HG02981 (cell line): ENCODE data around the gene HSD11B1.

Experiments
- ATAC-seq: cut with Tn5 transposase; IDR thresholded peaks from one replicate; pipeline ENCODE4 v1.9.1; 2021; ENCODE audit warnings: mild to moderate bottlenecking, moderate library complexity; ENCODE audit not compliant: unreplicated experiment

Gene HSD11B1

GRCh38 chr1:209751627-209752231 lies 47.1 kb downstream of the HSD11B1 start:
- peak; percentile 47 for ATAC-seq

DNA sequence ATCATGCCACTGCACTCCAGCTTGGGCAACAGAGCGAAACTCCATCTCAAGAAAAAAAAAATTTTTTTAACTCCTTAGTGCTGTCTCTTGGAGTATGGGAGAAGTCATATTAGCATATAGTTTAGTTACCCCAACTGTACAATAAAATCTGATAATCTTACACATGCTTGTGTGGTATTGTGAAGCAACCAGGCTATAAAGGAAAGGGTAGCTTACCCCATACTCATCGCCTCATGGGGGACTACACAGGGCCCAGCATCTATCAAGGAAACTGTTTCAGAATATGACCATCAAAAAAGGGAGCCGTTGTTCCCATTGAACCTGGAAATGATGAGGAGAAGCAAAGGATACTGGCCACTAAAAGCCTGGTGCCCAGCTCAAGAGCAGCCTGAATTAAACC lies 48.2 kb downstream of the HSD11B1 start:
- ATAC-seq: no peak

DNA sequence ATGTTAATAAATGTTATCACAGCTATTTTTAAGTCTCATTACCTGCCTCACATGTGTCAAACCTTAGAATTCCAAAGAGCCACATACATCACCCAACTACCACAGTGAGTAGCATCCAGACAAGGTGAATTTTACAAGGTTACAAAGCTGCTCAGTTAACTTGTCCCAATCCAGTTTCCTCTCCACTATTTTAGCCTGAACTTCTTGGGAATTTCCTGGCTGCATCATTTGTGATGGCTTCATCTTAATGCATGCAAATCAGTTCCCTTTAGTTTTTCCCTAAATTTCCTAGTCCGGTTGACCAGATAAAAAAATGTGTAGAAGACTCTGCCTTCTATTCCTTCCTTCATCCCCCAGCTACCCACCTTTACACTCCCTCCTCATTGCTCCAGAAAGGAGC lies 50.6 kb downstream of the HSD11B1 start:
- ATAC-seq: no peak

DNA sequence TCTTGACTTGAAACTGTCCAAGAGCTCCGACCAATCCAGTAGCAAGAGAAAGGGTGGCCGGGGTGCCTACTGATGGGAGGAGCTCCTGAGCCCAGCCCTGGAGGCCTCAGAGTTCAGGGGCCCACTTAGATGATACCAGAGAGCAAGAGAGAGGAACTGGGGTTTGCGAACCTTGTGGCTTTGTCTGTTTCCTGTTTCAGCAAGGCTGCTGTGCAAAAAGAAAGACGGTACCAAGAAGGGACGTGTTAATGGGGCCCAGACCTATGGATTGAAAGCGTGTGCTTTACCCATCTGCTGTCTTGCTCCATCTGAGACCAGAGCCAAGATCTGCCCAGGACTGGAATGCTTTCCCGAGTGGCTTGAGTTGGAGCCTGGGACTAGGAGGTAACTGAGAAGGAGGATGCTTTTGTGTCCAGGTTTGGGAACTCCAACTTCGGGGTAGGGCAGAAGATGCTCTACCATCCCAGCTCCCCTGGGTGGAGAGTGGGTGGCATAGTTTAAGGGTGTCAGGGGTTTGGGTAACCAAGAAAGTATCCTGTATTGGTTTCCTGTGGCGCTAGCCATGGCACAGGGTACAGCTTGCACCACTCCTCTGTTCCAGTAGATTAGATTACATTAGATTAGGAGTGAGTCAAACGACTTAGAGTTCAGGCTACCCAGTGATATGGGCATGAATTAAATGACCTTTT lies 51.4 kb downstream of the HSD11B1 start, which contains the start of gene TRAF3IP3:
Gene TRAF3IP3 (plus strand): TSS at position 128 of the 689 bp plus-strand sequence. CDS start 3,987 bp downstream, outside the sequence.
- peak; percentile 82 for ATAC-seq

DNA sequence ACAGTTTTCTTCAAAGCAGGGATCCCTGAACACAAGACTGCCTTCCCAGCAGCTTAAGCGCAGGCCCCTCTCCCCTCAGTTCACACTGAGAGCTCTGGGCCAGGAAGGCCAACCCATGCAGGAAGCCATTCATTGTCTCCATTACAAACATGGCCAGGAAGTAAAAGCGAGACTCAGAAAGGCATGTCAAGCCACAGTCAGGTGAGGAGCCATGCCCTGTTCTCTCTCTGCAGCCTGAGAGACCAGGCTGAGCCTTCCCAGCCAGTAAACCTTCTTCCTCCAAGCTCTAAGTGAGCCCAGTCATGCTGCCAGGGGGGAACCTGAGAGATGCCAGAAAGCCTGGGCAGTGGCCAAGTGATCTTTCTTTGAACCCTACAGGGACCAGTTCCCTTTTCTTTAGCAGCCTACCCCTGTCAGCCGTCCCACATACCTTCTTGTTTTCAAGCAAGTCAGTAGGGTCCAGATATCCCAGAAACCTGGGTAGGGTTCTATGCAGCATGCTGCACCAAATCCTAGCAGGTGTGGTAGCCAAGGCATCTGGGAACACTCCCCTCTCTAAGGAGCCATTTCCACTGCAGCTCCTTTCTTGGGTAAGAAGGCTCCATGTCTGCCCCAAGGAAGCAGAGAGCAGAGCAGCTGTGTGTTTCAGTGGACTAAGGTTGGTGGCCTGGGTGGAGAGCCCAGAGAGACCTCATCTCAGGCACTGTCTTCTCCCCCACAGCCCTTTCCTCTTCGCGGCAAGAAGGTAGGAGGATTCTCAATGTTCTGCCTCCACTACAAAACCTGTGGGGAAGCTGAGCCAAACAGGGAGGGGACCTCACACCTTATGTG lies 52.2 kb downstream of the HSD11B1 start:
- ATAC-seq: peak; percentile 25

DNA sequence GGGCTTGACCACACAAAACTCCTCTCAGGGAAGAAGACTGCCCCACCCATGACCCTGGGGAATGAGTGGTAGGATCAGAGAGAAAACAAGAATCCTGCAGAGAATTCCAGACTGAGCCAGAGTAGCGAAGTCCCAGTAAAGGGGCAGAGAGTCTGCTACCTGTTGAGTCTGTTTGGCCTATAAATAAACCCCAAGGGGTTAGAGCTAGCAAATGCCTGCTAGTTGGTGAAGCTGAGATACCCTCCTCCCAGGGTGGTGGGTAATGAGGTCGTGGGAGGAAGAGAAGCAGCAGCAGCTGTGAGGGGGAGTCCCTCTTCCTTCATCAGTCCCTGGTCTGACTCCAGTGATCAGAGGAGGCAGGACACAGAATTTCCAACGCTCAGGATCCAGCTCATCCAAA lies 53.8 kb downstream of the HSD11B1 start:
- no peak for ATAC-seq

DNA sequence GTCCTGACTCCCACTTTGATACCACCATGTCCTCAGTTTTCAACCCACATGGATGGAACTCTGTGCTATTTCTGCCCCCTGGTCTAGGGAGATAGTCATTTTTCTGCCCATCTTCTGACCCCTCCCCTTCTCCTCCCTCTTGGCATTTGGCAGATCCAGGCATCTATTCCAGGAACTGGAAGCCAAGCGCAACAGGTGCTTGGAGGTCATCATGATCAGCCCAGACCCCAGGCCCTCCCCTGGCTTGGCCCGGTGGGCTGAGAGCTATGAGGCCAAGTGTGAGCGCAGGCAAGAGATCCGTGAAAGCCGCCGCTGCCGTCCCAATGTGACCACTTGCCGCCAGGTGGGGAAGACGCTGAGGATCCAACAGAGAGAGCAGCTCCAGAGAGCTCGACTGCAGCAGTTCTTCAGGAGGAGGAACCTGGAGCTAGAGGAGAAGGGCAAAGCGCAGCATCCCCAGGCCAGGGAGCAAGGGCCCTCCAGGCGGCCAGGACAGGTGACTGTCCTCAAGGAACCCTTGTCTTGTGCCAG lies 55.2 kb downstream of the HSD11B1 start:
- no peak for ATAC-seq

DNA sequence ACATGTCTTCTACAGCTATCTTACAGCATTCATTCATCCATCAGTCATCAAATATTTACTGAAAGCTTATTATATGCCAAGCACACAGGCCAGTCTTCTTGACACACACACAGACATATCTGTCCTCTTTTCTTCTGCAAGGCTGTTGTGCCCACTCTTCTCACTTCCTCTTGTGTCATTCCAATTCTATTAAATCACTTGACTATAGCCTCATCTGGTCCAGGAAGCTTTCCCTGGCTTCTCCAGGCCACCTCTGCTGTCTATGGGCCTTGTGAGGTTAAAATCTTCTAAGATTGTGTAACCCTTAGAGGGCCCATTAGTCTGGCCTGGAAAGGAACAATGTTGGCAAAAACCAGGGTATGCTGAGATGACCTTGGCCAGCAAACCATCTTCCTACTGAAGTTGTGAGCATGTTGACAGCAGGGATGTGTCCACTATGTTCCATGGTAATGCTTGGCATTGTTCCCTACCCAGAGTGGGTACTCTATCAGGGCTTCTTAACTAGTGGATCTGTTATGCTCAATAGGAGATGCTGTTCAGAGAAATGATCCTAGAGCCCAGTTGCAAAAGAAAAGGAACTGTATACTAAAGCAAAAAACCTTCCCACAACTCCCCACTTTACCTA lies 56.5 kb downstream of the HSD11B1 start:
- no peak for ATAC-seq

DNA sequence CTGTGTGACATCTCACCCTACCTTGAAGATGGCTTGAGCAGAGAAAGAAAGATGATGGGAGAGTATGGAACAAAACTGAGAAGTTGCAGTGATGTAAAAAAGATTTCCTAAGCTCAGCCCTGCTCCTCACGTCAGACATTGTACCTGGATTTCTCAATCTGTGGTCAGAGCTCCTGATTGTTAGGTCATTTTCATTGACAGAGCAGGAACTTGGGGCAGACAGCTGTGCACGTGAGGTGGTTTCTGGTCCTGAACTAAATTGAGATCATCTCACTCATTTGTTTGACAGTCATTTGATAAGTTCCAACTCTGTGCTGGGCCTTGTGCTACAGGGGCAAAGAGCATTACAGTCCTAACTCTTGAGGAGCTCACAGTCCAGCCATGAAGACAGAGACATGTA lies 61.4 kb downstream of the HSD11B1 start:
- no peak for ATAC-seq

- ATAC-seq: no peak
Measured at GRCh38 chr1:209767096-209767495, 62.5 kb downstream of the HSD11B1 start.

- ATAC-seq: no peak
Measured at GRCh38 chr1:209767706-209768105, 63.1 kb downstream of the HSD11B1 start.

DNA sequence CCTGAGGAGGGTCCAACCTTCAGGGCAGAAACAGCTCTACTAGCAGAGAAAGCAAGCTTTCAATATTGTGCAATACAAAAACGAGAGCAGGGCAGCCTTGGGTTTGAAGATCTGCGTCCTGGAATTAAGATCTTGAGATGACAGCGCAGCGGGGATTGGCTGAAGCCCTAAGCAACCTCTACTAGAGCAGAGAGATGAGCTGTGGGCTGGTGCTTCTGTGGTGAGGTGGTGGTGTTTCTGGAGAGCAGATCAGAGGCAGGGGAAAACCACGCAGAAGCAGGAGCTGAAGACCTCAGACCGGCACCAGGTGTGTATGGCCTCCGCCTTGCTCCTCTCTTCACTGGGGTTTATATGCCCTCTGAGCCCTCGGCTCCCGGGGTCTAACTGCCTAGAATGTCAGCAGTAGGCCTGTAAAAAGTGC lies 63.7 kb downstream of the HSD11B1 start:
- peak; percentile 87 for ATAC-seq

DNA sequence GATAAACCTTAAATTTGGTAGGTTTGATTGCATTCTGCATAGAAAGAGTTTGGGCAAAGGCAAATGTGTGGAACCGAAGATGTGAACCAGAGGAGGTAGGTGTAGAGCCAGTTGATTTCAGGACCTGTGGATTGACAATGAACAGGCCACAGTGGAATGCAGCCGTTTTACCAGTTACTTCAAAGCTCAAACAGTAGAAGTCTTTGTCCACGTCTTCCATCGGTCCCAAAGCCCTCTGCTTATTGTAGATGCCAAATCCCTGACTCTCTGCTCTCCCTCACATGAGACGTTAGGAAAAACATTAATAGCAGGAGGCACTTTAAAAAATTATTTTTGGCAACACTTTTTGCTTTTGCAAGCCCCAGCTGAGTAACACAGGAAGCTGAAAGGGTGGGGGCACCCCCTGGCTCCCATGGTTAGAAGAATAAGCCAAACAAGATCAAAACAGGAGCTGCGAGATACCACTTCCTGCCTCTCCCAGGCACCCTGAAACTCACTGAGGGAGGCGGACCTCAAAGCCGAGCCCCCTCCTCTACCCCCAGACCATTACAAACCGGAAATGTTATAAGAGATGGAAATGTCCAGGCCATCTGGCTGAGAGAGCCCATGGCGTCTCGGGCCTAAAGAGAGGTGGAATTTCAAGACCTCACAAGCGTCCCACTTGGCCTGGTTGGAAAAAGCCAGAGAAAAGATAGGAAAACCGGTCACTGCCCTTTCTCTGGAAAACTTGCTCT lies 64.7 kb downstream of the HSD11B1 start:
- peak; percentile 75 for ATAC-seq

DNA sequence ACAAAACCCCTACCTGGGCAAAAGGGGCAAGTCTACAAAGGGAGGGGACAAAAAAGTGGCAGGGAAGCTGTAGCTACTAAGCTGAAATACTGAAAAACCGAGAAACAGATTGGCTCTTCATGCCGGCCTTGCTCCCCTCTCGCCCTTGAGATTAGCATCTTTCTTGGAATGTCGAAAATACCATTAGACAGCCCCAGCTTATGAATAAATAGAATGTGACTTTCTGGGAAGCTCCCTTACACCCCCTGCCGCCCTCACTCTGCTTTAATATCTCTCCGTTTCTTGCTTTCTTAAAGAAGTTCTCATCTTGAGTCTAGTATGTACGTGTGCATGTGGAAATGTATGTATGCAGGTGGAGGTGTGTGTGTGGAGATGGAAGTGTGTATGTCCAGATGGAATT lies 65.3 kb downstream of the HSD11B1 start:
- ATAC-seq: no peak

- no peak for ATAC-seq
Measured at GRCh38 chr1:209770636-209771415, 66.2 kb downstream of the HSD11B1 start.

GRCh38 chr1:209772126-209772525 lies 67.5 kb downstream of the HSD11B1 start:
- no peak for ATAC-seq

DNA sequence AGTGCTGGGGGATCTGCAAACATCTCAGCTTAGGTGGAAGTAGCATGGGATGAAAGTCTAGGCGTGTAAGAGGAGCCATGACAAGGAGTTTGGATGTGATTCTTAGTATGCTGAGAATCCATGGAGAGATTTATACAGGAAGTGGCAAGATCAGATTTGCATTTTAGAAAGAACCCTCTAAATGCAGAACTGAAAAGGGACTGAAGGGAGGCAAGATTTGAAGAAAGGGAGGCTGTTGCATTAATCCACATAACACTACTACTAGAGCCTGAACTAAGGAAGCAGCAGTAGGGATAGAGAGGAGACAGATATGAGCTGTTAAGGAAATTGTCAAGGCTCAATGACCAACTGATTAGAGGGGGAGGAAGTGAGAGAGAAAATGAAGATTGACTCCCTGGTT lies 69.9 kb downstream of the HSD11B1 start:
- ATAC-seq: peak; percentile 66

GRCh38 chr1:209775678-209776077 lies 71.0 kb downstream of the HSD11B1 start:
- ATAC-seq: no peak

GRCh38 chr1:209777587-209777986 lies 72.9 kb downstream of the HSD11B1 start:
- no peak for ATAC-seq

- ATAC-seq: no peak
Measured at GRCh38 chr1:209778102-209778501, 73.5 kb downstream of the HSD11B1 start.
